A673 (cell line): ENCODE measurements around the gene MPZ. TPM values are rescaled to one million over a fixed set of nuclear protein-coding genes. Genes with fewer than 3 reads are reported as not detected.
"Not testable (repeated sequence)": the region's sequence is repeated elsewhere in the genome, so short reads cannot be mapped to it uniquely, and the experiment has no call there.

Experiments
- BruUV-seq: library from RNA; stranded (reverse); fragments of 400-500 nt; replicated peaks from 2 replicates; lab custom pipeline; 2021; lab: Mats Ljungman, UMichigan
- CTCF ChIA-PET: fragments of 300-600 bp; sonication (Branson Sonifier 250); formaldehyde crosslinking; loops from one replicate; lab custom pipeline; 2022; ENCODE audit warnings: antibody characterized with exemption; lab: Charles Lee
- POLR2A ChIA-PET: fragments of 300-600 bp; sonication (Branson Sonifier 250); formaldehyde crosslinking; loops from one replicate; lab custom pipeline; 2022; ENCODE audit warnings: antibody characterized with exemption; ENCODE audit not compliant: low non-redundant PET; lab: Charles Lee
- DNase-seq: peaks from one replicate; pipeline ENCODE4 v3.0.0-alpha.2; 2015; ENCODE audit warnings: low spot score
- H3K27ac ChIP-seq: fragments of 200-600 bp; sonication (generic); 2 replicates; pipeline ENCODE4 v1.5.1; 2016; ENCODE audit warnings: mixed run types, low read depth, mild to moderate bottlenecking, mixed read lengths, antibody characterized with exemption, low read length; ENCODE audit not compliant: poor library complexity, severe bottlenecking
- H3K27me3 ChIP-seq: fragments of 200-600 bp; sonication (generic); replicated peaks from 2 replicates; pipeline ENCODE4 v1.6.1; 2017; ENCODE audit warnings: mixed run types, low read depth, mild to moderate bottlenecking, mixed read lengths, antibody characterized with exemption, low read length; ENCODE audit not compliant: insufficient read depth, poor library complexity
- H3K36me3 ChIP-seq: fragments of 200-600 bp; sonication (generic); 2 replicates; pipeline ENCODE4 v1.6.1; 2016; ENCODE audit warnings: mixed run types, mild to moderate bottlenecking, mixed read lengths, antibody characterized with exemption, low read length; ENCODE audit not compliant: insufficient read depth, poor library complexity, severe bottlenecking
- H3K4me1 ChIP-seq: fragments of 200-600 bp; sonication (generic); 2 replicates; pipeline ENCODE4 v1.6.1; 2017; ENCODE audit warnings: mixed run types, mild to moderate bottlenecking, mixed read lengths, antibody characterized with exemption, low read length; ENCODE audit not compliant: insufficient read depth, poor library complexity, severe bottlenecking
- H3K4me3 ChIP-seq: fragments of 200-600 bp; sonication (generic); 2 replicates; pipeline ENCODE4 v1.5.1; 2016; ENCODE audit warnings: low read depth, mixed run types, mild to moderate bottlenecking, mixed read lengths, low read length; ENCODE audit not compliant: poor library complexity, severe bottlenecking
- H3K9me3 ChIP-seq: fragments of 200-600 bp; sonication (generic); 2 replicates; pipeline ENCODE4 v1.6.1; 2016; ENCODE audit warnings: mixed run types, low read depth, mild to moderate bottlenecking, mixed read lengths, antibody characterized with exemption, low read length; ENCODE audit not compliant: poor library complexity, severe bottlenecking
- intact Hi-C: fragments of 100-400 bp; cut with micrococcal nuclease; formaldehyde crosslinking; loops from one replicate; pipeline ENCODE4 v1.10.0; 2022; ENCODE audit not compliant: unreplicated experiment
- total RNA-seq: library from RNA; stranded (reverse); gene quantifications from 2 replicates; pipeline ENCODE4 v1.2.3, GENCODE V29; 2021

Gene MPZ
- total RNA-seq, 1 experiment from 2014 or later = 2.8 TPM

DNA sequence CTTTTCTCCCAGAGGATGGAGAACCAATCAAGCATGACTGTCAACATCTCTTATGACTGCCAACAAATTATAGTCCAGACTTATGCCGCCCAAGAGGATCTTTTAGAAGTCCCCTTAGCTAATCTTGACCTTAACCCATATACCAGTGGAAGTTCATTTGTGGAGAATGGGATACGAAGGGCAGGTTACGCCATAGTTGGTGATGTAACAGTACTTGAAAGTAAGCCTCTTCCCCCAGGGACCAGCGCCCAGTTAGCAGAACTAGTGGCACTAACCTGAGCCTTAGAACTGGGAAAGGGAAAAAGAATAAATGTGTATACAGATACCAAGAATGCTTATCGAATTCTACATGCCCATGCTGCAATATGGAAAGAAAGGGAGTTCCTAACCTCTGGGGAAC, 54.5 kb downstream of the MPZ start:
- H3K27ac ChIP-seq, H3K9me3 ChIP-seq, H3K4me3 ChIP-seq, H3K4me1 ChIP-seq, intact Hi-C loops, DNase-seq, POLR2A ChIA-PET, BruUV-seq, H3K36me3 ChIP-seq: not testable (repeated sequence)
- CTCF ChIA-PET = interaction anchor here (0.6 kb wide), 1 partner anchor 36 kb away, joined by 3 read pairs; no protein-coding TSS in a partner anchor
- peaks cover 20% of the 10 kb centered on the region for H3K27me3 ChIP-seq

Other genes with a start within 250 kb of the MPZ start
- gene ARHGAP30, start 240.1 kb downstream of the MPZ start, total RNA-seq = not detected in 2 replicates
- gene NECTIN4, start 220.4 kb downstream of the MPZ start, total RNA-seq = not detected in 2 replicates
- 1.7 and 4.8 TPM in 2 replicates for gene KLHDC9, start 211.6 kb downstream of the MPZ start, total RNA-seq
- 131 and 133 TPM in 2 replicates for gene PFDN2, start 191.9 kb downstream of the MPZ start, total RNA-seq
- gene NIT1, start 191.9 kb downstream of the MPZ start, total RNA-seq = 29.3 and 40.3 TPM in 2 replicates
- 53.0 and 54.6 TPM in 2 replicates for gene DEDD, start 177.3 kb downstream of the MPZ start, total RNA-seq
- gene UFC1, start 156.0 kb downstream of the MPZ start, total RNA-seq = 73.6 and 82.7 TPM in 2 replicates
- gene USP21, start 150.5 kb downstream of the MPZ start, total RNA-seq = 46.2 and 51.8 TPM in 2 replicates
- 24.3 and 25.2 TPM in 2 replicates for gene PPOX, start 143.5 kb downstream of the MPZ start, total RNA-seq
- gene B4GALT3, start 132.5 kb downstream of the MPZ start, total RNA-seq = 47.9 and 55.1 TPM in 2 replicates
- 28.6 and 31.6 TPM in 2 replicates for gene ADAMTS4, start 110.9 kb downstream of the MPZ start, total RNA-seq
- gene NDUFS2, start 107.6 kb downstream of the MPZ start, total RNA-seq = 123 and 133 TPM in 2 replicates
- gene FCER1G, start 94.7 kb downstream of the MPZ start, total RNA-seq = 1.2 and 1.5 TPM in 2 replicates
- not detected in 2 replicates for gene APOA2, start 86.3 kb downstream of the MPZ start, total RNA-seq
- 14.0 TPM in 2 replicates for gene TOMM40L, start 83.9 kb downstream of the MPZ start, total RNA-seq
- gene NR1I3, start 71.8 kb downstream of the MPZ start, total RNA-seq = not detected in 2 replicates
- not detected in 2 replicates for gene PCP4L1, start 51.2 kb downstream of the MPZ start, total RNA-seq
- gene SDHC, start 4.4 kb upstream of the MPZ start, total RNA-seq = 228 and 249 TPM in 2 replicates
- not detected in 2 replicates for gene CFAP126, start 57.9 kb upstream of the MPZ start, total RNA-seq
- gene FCGR2A, start 195.5 kb upstream of the MPZ start, total RNA-seq = not detected in 2 replicates
- gene HSPA6, start 214.6 kb upstream of the MPZ start, total RNA-seq = 0.28 and 0.37 TPM in 2 replicates
- not detected in 2 replicates for gene FCGR3A, start 239.8 kb upstream of the MPZ start, total RNA-seq